Measurements from ENCODE around the gene NKX1-2.

DNA sequence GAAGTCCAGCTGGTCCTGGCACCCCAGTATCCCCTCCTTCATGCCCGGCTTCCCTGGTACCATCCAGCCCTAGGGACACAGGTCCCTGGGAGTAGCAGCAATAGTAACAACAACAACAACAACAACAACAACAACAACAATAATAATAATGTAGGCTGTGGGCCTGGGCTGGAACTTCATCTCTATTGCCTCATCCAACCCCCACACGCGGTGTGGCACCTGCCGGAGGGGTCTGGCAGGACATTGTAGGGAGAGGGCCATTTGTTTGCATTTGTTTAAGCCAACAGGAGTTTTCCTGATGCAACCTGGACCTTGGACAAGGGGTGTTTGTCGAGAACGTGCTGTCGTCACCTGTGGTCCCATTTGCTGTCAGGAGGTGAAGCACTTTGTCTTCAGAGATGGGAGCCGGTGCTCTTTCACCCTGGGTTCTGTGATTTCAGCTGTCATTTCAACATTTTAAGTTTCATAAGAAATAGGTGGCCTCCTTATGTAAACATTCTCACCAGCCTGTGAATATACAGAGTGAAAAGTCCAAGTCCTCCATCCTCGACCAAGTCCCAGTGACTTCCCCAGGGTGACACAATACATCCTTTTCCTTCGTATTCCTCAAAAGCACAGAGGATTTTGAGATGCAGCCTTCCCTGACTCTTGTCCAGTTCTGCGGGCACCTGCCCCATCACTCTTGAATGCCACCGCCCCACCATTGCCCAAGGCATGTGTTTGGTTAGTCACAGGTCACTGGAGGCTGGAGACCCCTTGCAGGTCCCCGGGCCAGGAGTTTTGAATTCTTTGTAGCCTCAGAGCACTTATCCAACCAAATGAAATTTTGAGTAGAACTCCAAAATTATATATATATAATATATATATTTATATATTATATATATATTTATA, 21.0 kb upstream of the NKX1-2 start:
- TF ChIP-seq, protein P1, sequence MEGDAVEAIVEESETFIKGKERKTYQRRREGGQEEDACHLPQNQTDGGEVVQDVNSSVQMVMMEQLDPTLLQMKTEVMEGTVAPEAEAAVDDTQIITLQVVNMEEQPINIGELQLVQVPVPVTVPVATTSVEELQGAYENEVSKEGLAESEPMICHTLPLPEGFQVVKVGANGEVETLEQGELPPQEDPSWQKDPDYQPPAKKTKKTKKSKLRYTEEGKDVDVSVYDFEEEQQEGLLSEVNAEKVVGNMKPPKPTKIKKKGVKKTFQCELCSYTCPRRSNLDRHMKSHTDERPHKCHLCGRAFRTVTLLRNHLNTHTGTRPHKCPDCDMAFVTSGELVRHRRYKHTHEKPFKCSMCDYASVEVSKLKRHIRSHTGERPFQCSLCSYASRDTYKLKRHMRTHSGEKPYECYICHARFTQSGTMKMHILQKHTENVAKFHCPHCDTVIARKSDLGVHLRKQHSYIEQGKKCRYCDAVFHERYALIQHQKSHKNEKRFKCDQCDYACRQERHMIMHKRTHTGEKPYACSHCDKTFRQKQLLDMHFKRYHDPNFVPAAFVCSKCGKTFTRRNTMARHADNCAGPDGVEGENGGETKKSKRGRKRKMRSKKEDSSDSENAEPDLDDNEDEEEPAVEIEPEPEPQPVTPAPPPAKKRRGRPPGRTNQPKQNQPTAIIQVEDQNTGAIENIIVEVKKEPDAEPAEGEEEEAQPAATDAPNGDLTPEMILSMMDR (conservative IDR thresholded peaks at IDR 0.05; ENCODE audit: low read depth, low read length) = no peak
- TF ChIP-seq POLR2A (IDR thresholded peaks at IDR 0.05; ENCODE audit: low read depth, low read length) (no peak), MXI1 (IDR thresholded peaks at IDR 0.05; ENCODE audit: borderline replicate concordance, low read depth, low read length) (no peak), RAD21 (IDR thresholded peaks at IDR 0.05; ENCODE audit: low read length) (no peak), FOS (IDR thresholded peaks at IDR 0.05; ENCODE audit: low read depth, low read length) (no peak), MAFK (IDR thresholded peaks at IDR 0.05; ENCODE audit: low read depth, low read length) (no peak)
- TF ChIP-seq, protein P2, sequence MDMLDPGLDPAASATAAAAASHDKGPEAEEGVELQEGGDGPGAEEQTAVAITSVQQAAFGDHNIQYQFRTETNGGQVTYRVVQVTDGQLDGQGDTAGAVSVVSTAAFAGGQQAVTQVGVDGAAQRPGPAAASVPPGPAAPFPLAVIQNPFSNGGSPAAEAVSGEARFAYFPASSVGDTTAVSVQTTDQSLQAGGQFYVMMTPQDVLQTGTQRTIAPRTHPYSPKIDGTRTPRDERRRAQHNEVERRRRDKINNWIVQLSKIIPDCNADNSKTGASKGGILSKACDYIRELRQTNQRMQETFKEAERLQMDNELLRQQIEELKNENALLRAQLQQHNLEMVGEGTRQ (IDR thresholded peaks at IDR 0.05; ENCODE audit: low read depth, low read length) = no peak
